Colonic mucosa (tissue), 4 donors: ENCODE data around the gene CA12. TPM values are rescaled to one million over a fixed set of nuclear protein-coding genes. Genes with fewer than 3 reads are reported as not detected.

Source experiments
- DNase-seq: peaks from one replicate; pipeline ENCODE4 v3.0.0-alpha.2; 2020
- H3K27ac ChIP-seq: fragments of 200-600 bp; one replicate; pipeline ENCODE4 v1.8.0; 2021
- H3K27me3 ChIP-seq: fragments of 200-600 bp; one replicate; pipeline ENCODE4 v1.8.0; 2021
- H3K36me3 ChIP-seq: fragments of 200-600 bp; one replicate; pipeline ENCODE4 v1.8.0; 2021
- H3K4me1 ChIP-seq: fragments of 200-600 bp; one replicate; pipeline ENCODE4 v1.8.0; 2021; ENCODE audit warnings: mild to moderate bottlenecking
- H3K4me3 ChIP-seq: fragments of 200-600 bp; one replicate; pipeline ENCODE4 v1.8.0; 2021
- H3K9ac ChIP-seq, 2 donors: one replicate each; pipeline ENCODE4 v1.7.0; 2013; ENCODE audit warnings: control low read depth in 2 of 2, low read depth in 2 of 2, low read length in 2 of 2
- H3K9me3 ChIP-seq: fragments of 200-600 bp; one replicate; pipeline ENCODE4 v1.8.0; 2021
- intact Hi-C: fragments of 100-400 bp; cut with DNase I; formaldehyde crosslinking; loops from one replicate; pipeline ENCODE4 v1.14.1; 2022
- total RNA-seq, 2 donors: library from RNA; stranded (reverse); fragmentation: NEBNext Ultra II Directional in 1 of 2; extraction: Animal tissue kit (Norgen Biotek cat#: 25700) in 1 of 2; gene quantifications; one replicate each; pipeline ENCODE4 v1.2.1, GENCODE V29; 2021
- TF ChIP-seq, protein P1 (sequence below): fragments of 200-600 bp; IDR thresholded peaks from one replicate; pipeline ENCODE4 v1.8.0; 2022; ENCODE audit warnings: antibody characterized with exemption, mild to moderate bottlenecking
- donor health status: healthy.
- donor health status: DM: no; HTN: no; CAD: no.
- donor health status: DM: no; HTN: no; CAD: no.

The CA12 gene
- total RNA-seq, 2 donors from 2014 or later = 290 to 339 TPM

DNA sequence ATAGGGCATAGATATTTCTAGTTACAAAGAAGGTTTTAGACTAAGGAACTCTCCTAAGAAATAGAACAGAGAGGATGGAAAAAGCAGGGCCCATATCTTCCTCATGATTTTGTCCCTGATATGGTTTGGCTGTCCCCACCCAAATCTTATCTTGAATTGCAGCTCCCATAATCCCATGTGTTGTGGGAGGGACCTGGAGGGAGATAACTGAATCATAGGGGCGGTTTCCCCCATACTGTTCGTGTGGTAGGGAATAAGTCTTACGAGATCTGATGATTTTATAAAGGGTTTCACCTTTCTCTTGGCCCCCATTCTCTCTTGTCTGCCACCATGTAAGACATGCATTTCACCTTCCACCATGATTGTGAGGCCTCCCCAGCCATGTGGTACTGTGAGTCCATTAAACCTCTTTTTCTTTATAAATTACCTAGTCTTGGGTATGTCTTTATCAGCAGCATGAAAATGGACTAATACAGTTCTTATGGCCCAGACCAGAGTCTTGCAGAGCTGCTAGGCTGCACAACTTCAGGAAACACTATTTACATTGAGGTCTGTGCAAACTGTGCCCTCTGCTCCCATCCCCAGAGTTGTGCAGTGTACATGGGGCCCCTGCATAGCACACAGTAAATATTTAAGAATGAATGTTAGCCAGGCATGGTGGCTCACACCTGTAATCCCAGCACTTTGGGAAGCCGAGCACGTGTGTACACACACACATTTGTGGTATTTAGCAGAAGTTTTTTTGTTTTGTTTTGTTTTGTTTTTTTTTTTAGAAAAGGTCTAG lies 20.3 kb upstream of the CA12 start:
- DNase-seq = no peak
- TF ChIP-seq, protein P1, sequence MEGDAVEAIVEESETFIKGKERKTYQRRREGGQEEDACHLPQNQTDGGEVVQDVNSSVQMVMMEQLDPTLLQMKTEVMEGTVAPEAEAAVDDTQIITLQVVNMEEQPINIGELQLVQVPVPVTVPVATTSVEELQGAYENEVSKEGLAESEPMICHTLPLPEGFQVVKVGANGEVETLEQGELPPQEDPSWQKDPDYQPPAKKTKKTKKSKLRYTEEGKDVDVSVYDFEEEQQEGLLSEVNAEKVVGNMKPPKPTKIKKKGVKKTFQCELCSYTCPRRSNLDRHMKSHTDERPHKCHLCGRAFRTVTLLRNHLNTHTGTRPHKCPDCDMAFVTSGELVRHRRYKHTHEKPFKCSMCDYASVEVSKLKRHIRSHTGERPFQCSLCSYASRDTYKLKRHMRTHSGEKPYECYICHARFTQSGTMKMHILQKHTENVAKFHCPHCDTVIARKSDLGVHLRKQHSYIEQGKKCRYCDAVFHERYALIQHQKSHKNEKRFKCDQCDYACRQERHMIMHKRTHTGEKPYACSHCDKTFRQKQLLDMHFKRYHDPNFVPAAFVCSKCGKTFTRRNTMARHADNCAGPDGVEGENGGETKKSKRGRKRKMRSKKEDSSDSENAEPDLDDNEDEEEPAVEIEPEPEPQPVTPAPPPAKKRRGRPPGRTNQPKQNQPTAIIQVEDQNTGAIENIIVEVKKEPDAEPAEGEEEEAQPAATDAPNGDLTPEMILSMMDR = no peak
- Histone ChIP-seq H3K9me3 (no peaks in the 10 kb centered on the region), H3K27me3 (no peaks in the 10 kb centered on the region), H3K9ac (no peak overlapping the region), H3K4me1 (no peaks in the 10 kb centered on the region), H3K36me3 (no peaks in the 10 kb centered on the region), H3K27ac (no peak overlapping the region), H3K4me3 (no peak overlapping the region)
- intact Hi-C loops = loop anchor here (10.0 kb wide), 1 partner anchor 357 kb away; the partner anchor contains the start of gene TPM1

DNA sequence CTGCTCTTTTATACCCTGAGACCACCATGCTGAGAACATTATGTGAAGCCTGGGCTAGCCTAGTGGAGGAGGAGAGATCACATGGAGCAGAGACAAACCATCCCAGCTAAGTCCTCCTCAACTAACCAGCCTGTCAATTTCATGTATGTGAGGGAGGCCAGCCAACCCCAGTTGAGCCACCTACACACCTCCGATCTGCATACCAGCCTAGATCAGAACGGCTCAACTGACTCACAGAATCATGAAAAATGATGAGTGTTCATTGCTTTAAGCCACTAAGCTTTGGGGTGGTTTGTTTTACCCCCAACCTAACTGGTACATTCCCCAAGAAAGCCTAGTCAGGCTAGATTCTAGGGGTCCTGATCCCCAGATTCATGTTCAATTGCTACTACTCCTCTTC lies 19.4 kb upstream of the CA12 start:
- Histone ChIP-seq H3K27ac (no peak overlapping the region), H3K9me3 (no peaks in the 10 kb centered on the region), H3K4me3 (no peak overlapping the region), H3K27me3 (no peaks in the 10 kb centered on the region), H3K4me1 (peaks cover 5% of the 10 kb centered on the region), H3K9ac (no peak overlapping the region), H3K36me3 (no peaks in the 10 kb centered on the region)
- TF ChIP-seq, protein P1 = no peak
- DNase-seq = no peak
- intact Hi-C loops = loop anchor here (10.0 kb wide), 1 partner anchor 356 kb away; the partner anchor contains the start of gene TPM1

DNA sequence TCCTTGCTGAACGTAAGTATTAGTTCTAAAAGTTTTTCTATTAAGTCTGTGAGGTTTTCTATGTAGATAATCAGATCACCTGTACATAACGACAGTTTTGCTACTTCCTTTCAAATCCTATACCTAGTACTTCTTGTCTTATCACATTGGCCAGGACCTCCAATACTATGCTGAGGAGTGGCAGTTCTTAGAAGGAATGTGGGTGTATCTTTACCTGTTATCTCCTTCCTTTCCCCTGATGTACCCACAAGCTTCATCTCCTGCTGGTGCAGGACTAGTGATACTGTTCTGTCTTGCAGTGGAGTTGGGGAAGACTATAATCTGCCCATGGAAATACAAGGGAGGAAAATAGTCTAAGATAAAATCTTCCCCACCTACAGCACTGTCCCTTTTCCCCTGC lies 16.8 kb upstream of the CA12 start:
- Histone ChIP-seq H3K9ac (no peak overlapping the region), H3K27me3 (no peaks in the 10 kb centered on the region), H3K36me3 (no peaks in the 10 kb centered on the region), H3K9me3 (no peaks in the 10 kb centered on the region), H3K4me3 (no peak overlapping the region), H3K4me1 (peaks cover 5% of the 10 kb centered on the region), H3K27ac (no peak overlapping the region)
- TF ChIP-seq, protein P1 = no peak
- intact Hi-C loops = no loop called here
- no peak for DNase-seq

DNA sequence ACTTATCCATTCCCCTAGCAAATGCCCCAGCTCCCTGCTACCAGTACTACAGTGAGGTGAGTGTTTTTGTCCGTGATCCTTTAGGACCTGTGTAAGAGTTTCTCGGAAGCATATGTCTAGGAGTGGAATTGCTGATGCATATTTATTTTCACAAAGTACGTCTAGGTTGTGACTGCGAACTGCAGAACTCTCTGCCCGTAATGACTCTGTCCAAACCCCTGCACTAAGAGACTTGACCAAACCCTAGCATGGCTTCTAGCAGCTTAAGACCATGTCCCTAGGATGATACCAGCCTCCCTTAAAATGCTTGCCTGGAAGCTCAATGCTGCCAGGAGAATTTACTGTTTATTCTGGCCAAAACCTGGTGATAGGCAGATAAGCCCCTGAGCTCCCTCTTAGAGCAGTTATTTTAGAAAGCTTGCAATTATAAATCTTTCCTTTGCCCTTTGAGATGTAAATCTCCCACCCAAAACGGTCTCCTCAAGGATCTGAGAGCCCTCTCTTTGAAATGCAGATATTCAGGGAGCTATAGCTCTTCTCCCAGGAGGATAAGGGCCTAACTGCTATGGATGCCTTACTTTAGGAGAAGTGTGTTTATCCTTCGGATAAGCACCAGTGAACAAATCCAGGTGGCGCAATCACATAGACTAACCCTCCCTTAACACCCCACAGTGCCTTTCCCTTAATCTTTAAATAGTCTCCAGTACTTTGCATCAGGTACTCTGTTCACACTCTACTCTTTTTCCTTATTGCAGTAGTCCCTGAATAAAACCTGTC lies 14.7 kb upstream of the CA12 start:
- intact Hi-C loops = no loop called here

DNA sequence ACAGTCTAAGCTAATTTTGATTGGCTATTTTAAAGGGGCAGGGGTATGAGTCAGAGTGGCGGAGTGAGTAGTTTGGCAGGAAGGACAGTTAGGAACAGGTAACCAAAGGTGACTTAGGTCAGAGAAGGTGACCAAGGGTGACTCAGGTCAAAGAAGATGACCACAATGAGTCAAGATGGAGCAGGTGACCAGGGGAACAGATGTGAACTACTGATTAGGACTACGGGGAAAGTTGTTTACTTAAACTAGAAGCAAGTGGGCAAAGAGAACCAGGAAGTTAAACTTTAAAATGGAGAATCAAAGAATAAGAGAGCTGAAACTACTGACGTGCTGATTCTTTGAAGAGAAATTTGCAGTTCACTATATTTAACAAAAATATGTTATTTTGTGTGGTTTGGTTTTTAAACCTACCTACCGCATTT lies 14.1 kb upstream of the CA12 start:
- Histone ChIP-seq H3K27me3 (no peaks in the 10 kb centered on the region), H3K9ac (no peak overlapping the region), H3K9me3 (no peaks in the 10 kb centered on the region), H3K4me3 (no peak overlapping the region), H3K36me3 (no peaks in the 10 kb centered on the region), H3K4me1 (peaks cover 5% of the 10 kb centered on the region), H3K27ac (no peak overlapping the region)
- TF ChIP-seq, protein P1 = no peak
- no peak for DNase-seq
- intact Hi-C loops = no loop called here

More for the DNA sequence above, 14.7 kb upstream of the CA12 start:
- TF ChIP-seq, protein P1 = no peak
- Histone ChIP-seq H3K27me3 (no peaks in the 10 kb centered on the region), H3K27ac (peak overlapping the region; percentile 57), H3K36me3 (no peaks in the 10 kb centered on the region), H3K9me3 (no peaks in the 10 kb centered on the region), H3K9ac (peak overlapping the region in 1 of 2 donors; percentile 42), H3K4me3 (no peak overlapping the region), H3K4me1 (peaks cover 5% of the 10 kb centered on the region)
- DNase-seq = peak; percentile 67
